Hepatocyte (in vitro differentiated cells): ENCODE data around the gene NFKB2. TPM values are rescaled to one million over a fixed set of nuclear protein-coding genes. Genes with fewer than 3 reads are reported as not detected.

Source experiments
- DNase-seq: peaks from one replicate; pipeline ENCODE4 v3.0.0-alpha.2; 2016; ENCODE audit warnings: low spot score
- H2AFZ ChIP-seq: fragments of 200-600 bp; sonication (generic); 2 replicates; pipeline ENCODE4 v1.6.0; 2016; ENCODE audit warnings: antibody characterized with exemption, mild to moderate bottlenecking
- H3K27ac ChIP-seq: fragments of 200-600 bp; sonication (generic); 2 replicates; pipeline ENCODE4 v1.5.1; 2016; ENCODE audit warnings: mild to moderate bottlenecking
- H3K27me3 ChIP-seq: fragments of 200-600 bp; sonication (generic); 2 replicates; pipeline ENCODE4 v1.6.1; 2016
- H3K36me3 ChIP-seq: fragments of 200-600 bp; sonication (generic); replicated peaks from 2 replicates; pipeline ENCODE4 v1.5.1; 2016; ENCODE audit warnings: low read depth; ENCODE audit not compliant: insufficient read depth
- H3K4me1 ChIP-seq: fragments of 200-600 bp; sonication (generic); 2 replicates; pipeline ENCODE4 v1.5.1; 2016; ENCODE audit warnings: mild to moderate bottlenecking, moderate library complexity; ENCODE audit not compliant: insufficient read depth
- H3K4me2 ChIP-seq: fragments of 200-600 bp; sonication (generic); 2 replicates; pipeline ENCODE4 v1.6.0; 2016
- H3K4me3 ChIP-seq: fragments of 200-600 bp; sonication (generic); 2 replicates; pipeline ENCODE4 v1.5.1; 2016; ENCODE audit warnings: mild to moderate bottlenecking
- H3K79me2 ChIP-seq: fragments of 200-600 bp; sonication (generic); 2 replicates; pipeline ENCODE4 v1.6.0; 2017; ENCODE audit warnings: mild to moderate bottlenecking
- H3K9me2 ChIP-seq: fragments of 200-600 bp; sonication (generic); replicated peaks from 2 replicates; pipeline ENCODE4 v1.6.0; 2017; ENCODE audit warnings: mild to moderate bottlenecking; ENCODE audit not compliant: insufficient read depth
- H3K9me3 ChIP-seq: fragments of 200-600 bp; sonication (generic); 2 replicates; pipeline ENCODE4 v1.5.1; 2016; ENCODE audit warnings: low read depth, mild to moderate bottlenecking
- H4K20me1 ChIP-seq: fragments of 200-600 bp; sonication (generic); 2 replicates; pipeline ENCODE4 v1.6.0; 2016; ENCODE audit warnings: mild to moderate bottlenecking; ENCODE audit not compliant: insufficient read depth, poor library complexity, severe bottlenecking
- EZH2 ChIP-seq: fragments of 200-600 bp; sonication (generic); IDR thresholded peaks from 2 replicates; pipeline ENCODE4 v1.6.1; 2016; ENCODE audit warnings: antibody characterized with exemption, mild to moderate bottlenecking, borderline replicate concordance
- EZH2phosphoT487 ChIP-seq: fragments of 200-600 bp; sonication (generic); IDR thresholded peaks from one replicate; pipeline ENCODE4 v1.6.1; 2018; ENCODE audit warnings: antibody characterized with exemption, mild to moderate bottlenecking, low read depth, moderate library complexity; ENCODE audit not compliant: unreplicated experiment, severe bottlenecking
- WGBS: methylation state at CpG from one replicate; pipeline ENCODE4 v1.1.6; 2016; ENCODE audit warnings: low lambda C conversion rate; ENCODE audit errors: missing lambda C conversion rate; 5-methylcytosine and 5-hydroxymethylcytosine counted together
- polyA plus RNA-seq: library from polyadenylated mRNA; unstranded; fragments of >200 nt; fragmentation: Nextera tagmentation; extraction: Ambion mirVana; gene quantifications from 2 replicates; pipeline ENCODE4 v1.2.1, GENCODE V29; 2016
- total RNA-seq: library from RNA; depleted of rRNA; stranded (reverse); fragments of >200 nt; gene quantifications from 2 replicates; pipeline ENCODE4 v1.2.3, GENCODE V29; 2014
- TF ChIP-seq, protein P1 (sequence below): fragments of 200-600 bp; sonication (generic); IDR thresholded peaks from 2 replicates; pipeline ENCODE4 v1.5.1; 2016; ENCODE audit warnings: antibody characterized with exemption, mild to moderate bottlenecking; ENCODE audit not compliant: poor library complexity

The NFKB2 gene
- total and polyA plus RNA-seq, 2 experiments from 2014 or later: 23.2 to 27.4 TPM

DNA sequence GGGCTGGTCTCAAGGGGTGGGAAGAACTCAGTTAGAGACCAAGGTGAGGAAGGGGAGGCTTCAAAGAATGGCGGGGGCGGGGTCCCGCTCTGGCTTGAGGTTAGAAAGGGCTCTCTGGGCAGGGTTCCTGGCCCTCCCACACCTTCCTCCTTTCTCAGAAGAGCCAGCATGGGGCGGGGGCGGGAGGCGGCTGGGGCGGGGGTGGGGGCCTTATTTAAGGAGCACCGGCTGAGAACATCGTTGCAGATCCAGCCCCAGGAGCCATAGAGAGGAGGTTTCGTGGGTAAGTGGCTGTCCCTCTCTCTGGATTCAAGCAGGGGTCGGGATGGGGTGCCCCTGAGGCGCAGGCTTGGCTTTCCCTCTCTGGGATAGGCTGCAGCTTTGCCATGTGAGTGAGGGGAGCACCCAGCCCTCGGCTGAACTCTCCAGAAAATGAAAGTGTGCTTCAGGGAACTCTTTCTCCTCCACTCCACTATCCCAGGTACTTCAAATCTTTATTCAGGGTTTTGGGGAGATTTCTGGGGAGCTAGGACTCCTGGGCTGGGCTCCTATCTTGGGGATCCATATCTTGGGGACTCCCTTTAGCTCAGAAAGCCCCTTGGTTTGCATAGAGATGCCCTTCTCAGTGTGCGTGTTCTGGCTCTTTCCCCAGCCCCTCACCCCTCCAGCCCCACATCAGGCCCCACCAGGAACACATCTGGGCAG lies 40.2 kb downstream of the NFKB2 start:
- DNase-seq: peak; percentile 13
- peaks cover 27% of the 10 kb centered on the region for H3K4me1 ChIP-seq
- H4K20me1 ChIP-seq: no peaks in the 10 kb centered on the region
- H3K79me2 ChIP-seq: peaks cover 11% of the 10 kb centered on the region
- no peak overlapping the region for H3K4me3 ChIP-seq
- no peaks in the 10 kb centered on the region for H3K36me3 ChIP-seq
- 11% methylated on average over 7 of the region's 14 CpGs for WGBS
- H3K9me2 ChIP-seq: no peaks in the 10 kb centered on the region
- H3K27ac ChIP-seq: peak overlapping the region; percentile 90
- H3K27me3 ChIP-seq: no peaks in the 10 kb centered on the region
- H3K4me2 ChIP-seq: peak overlapping the region; percentile 71
- peak overlapping the region; percentile 74 for H2AFZ ChIP-seq
- TF ChIP-seq EZH2phosphoT487: no peak
- no peaks in the 10 kb centered on the region for H3K9me3 ChIP-seq

DNA sequence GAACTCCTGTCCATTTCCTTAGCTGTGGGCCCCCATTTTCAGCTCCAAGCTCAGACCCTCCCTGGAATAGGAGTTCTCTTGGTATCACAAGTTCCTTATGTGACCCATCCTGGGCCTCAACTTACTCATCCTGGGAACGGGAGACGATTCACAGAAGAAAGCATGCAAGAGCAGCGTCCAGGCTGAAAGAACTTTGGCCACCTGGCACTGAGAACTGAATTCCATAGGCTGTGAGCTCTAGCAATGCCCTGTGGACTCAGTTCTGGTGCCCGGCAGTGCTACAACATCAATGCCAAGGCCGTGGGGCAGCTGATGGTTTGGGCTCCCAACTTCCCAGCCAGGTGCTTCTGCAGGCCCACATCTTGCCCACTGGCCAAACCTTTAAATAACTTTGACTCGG lies 40.8 kb downstream of the NFKB2 start:
- H2AFZ ChIP-seq: no peak overlapping the region
- H3K4me2 ChIP-seq: peak overlapping the region; percentile 71
- no peak for TF ChIP-seq EZH2
- no peak for TF ChIP-seq EZH2phosphoT487
- 90% methylated on average over 6 of the region's 6 CpGs for WGBS
- H3K4me3 ChIP-seq: no peak overlapping the region
- no peaks in the 10 kb centered on the region for H3K9me2 ChIP-seq
- peaks cover 27% of the 10 kb centered on the region for H3K4me1 ChIP-seq
- H3K36me3 ChIP-seq: no peaks in the 10 kb centered on the region
- no peaks in the 10 kb centered on the region for H3K27me3 ChIP-seq
- no peaks in the 10 kb centered on the region for H3K9me3 ChIP-seq
- no peak overlapping the region for H3K27ac ChIP-seq
- no peaks in the 10 kb centered on the region for H4K20me1 ChIP-seq
- H3K79me2 ChIP-seq: peaks cover 7% of the 10 kb centered on the region
- DNase-seq: no peak

DNA sequence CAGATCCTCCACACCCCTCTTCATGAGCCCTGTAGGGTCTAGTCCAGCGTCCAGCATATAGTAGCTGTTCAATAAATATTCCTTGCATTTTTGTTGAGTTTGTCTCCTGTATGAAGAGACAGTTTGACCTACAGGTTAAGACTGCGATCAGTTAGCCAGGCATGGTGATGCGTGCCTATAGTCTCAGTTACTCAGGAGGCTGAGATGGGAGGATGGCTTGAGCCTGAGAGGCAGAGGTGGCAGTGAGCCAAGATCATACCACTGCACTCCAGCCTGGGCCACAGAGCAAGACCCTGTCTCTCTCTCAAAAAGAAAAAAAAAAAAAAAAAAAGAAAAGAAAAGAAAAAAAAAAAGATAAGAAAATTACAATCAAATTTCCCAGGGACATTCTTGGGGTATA lies 42.0 kb downstream of the NFKB2 start:
- TF ChIP-seq EZH2phosphoT487: no peak
- TF ChIP-seq, protein P1, sequence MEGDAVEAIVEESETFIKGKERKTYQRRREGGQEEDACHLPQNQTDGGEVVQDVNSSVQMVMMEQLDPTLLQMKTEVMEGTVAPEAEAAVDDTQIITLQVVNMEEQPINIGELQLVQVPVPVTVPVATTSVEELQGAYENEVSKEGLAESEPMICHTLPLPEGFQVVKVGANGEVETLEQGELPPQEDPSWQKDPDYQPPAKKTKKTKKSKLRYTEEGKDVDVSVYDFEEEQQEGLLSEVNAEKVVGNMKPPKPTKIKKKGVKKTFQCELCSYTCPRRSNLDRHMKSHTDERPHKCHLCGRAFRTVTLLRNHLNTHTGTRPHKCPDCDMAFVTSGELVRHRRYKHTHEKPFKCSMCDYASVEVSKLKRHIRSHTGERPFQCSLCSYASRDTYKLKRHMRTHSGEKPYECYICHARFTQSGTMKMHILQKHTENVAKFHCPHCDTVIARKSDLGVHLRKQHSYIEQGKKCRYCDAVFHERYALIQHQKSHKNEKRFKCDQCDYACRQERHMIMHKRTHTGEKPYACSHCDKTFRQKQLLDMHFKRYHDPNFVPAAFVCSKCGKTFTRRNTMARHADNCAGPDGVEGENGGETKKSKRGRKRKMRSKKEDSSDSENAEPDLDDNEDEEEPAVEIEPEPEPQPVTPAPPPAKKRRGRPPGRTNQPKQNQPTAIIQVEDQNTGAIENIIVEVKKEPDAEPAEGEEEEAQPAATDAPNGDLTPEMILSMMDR: no peak
- no peak for TF ChIP-seq EZH2
- WGBS: 96% methylated on average over 3 of the region's 3 CpGs
- no peak overlapping the region for H3K4me2 ChIP-seq

DNA sequence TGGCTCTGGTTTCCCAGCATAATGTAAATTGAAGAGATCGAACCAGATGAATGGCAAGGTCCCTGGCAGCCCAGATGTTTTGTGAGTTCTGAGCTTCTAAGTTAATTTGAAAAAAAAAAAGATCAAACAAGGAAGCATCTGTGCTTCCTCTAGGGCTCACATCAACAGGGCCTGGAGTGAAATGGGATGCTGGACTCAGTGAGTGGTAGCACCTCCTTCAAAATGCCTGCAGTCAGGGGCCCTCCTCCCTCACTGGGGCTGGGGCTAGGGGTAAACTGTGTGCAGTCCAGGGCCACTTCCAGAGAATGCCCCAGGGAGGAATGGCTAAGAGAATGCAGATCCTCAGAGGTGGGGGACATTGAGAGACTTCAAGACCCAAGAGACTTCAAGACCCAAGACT lies 42.9 kb downstream of the NFKB2 start:
- Histone ChIP-seq H3K9me3 (no peaks in the 10 kb centered on the region), H4K20me1 (no peaks in the 10 kb centered on the region), H3K27ac (no peak overlapping the region), H3K36me3 (no peaks in the 10 kb centered on the region), H3K79me2 (no peaks in the 10 kb centered on the region), H2AFZ (no peak overlapping the region), H3K4me3 (no peak overlapping the region), H3K4me2 (no peak overlapping the region), H3K27me3 (no peaks in the 10 kb centered on the region), H3K4me1 (peaks cover 23% of the 10 kb centered on the region), H3K9me2 (no peaks in the 10 kb centered on the region)
- TF ChIP-seq EZH2 (no peak), EZH2phosphoT487 (no peak)
- TF ChIP-seq, protein P1: no peak
- WGBS: 69% methylated on average over 1 of the region's 1 CpG
- no peak for DNase-seq

More for the DNA sequence above, 42.0 kb downstream of the NFKB2 start:
- Histone ChIP-seq H3K9me2 (no peaks in the 10 kb centered on the region), H3K79me2 (no peaks in the 10 kb centered on the region), H3K36me3 (no peaks in the 10 kb centered on the region), H2AFZ (no peak overlapping the region), H4K20me1 (no peaks in the 10 kb centered on the region), H3K4me3 (no peak overlapping the region), H3K9me3 (no peaks in the 10 kb centered on the region), H3K27ac (no peak overlapping the region), H3K27me3 (no peaks in the 10 kb centered on the region), H3K4me1 (peaks cover 23% of the 10 kb centered on the region)
- no peak for DNase-seq
